Astrocyte of the cerebellum (primary cell): ENCODE measurements around the gene NUMA1.

ENCODE experiments used
- DNase-seq: peaks from one replicate; pipeline ENCODE4 v3.0.0-alpha.2; 2011; ENCODE audit warnings: low read depth
- H3K4me3 ChIP-seq: 2 replicates; pipeline ENCODE4 v1.5.1; 2011; ENCODE audit warnings: mild to moderate bottlenecking, low read depth, low read length, moderate library complexity
- in situ Hi-C: cut with HindIII; loops from 2 replicates; pipeline ENCODE4 v1.10.0; 2017; ENCODE audit warnings: low sequenced_read_pairs
- TF ChIP-seq, protein P1 (sequence below): IDR thresholded peaks from 2 replicates; pipeline ENCODE4 v1.5.1; 2012; ENCODE audit warnings: low read length, low read depth, moderate library complexity, mild to moderate bottlenecking; ENCODE audit errors: missing control alignments

Gene NUMA1, protein sequence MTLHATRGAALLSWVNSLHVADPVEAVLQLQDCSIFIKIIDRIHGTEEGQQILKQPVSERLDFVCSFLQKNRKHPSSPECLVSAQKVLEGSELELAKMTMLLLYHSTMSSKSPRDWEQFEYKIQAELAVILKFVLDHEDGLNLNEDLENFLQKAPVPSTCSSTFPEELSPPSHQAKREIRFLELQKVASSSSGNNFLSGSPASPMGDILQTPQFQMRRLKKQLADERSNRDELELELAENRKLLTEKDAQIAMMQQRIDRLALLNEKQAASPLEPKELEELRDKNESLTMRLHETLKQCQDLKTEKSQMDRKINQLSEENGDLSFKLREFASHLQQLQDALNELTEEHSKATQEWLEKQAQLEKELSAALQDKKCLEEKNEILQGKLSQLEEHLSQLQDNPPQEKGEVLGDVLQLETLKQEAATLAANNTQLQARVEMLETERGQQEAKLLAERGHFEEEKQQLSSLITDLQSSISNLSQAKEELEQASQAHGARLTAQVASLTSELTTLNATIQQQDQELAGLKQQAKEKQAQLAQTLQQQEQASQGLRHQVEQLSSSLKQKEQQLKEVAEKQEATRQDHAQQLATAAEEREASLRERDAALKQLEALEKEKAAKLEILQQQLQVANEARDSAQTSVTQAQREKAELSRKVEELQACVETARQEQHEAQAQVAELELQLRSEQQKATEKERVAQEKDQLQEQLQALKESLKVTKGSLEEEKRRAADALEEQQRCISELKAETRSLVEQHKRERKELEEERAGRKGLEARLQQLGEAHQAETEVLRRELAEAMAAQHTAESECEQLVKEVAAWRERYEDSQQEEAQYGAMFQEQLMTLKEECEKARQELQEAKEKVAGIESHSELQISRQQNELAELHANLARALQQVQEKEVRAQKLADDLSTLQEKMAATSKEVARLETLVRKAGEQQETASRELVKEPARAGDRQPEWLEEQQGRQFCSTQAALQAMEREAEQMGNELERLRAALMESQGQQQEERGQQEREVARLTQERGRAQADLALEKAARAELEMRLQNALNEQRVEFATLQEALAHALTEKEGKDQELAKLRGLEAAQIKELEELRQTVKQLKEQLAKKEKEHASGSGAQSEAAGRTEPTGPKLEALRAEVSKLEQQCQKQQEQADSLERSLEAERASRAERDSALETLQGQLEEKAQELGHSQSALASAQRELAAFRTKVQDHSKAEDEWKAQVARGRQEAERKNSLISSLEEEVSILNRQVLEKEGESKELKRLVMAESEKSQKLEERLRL (N-terminal part only)

DNA sequence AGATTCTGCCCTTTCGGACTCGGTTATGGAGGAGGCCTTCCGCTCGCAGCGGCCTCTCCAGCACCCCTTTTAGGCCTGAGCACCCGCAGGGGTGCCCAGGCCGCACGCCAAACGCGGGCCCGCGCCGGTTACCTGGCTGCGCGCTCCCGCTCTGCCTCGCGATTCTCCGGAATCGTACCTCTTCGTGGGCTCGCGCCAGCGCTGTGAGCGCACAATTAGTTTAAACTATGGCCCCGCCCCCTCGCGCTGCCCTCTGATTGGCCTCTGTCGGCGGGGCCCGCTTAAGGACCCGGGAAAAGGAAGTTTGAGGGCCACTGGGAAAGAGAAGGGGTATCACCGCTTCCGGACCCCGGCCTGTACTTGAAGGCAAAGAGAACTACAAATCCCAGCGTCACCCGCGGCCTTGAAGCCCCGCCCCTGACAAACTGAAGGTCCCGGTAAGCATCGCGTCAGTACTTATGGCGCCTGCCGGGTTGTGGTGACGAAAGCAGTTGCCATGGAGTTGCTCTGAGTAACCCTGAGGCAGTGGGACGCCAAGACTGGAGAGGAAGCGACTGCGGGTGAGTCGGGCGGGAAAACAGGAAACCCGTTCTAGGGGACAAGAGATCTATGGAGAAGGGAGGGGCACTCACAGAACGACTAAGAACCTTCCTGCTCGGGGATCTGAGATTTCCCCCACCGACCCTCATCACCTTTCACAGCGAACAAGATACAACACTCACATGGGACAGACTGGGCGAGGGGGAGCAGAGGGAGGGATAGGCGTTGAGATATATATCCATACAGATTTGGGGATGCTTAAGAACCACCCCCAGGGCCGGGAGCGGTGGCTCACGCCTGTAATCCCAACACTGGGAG lies at the start of gene NUMA1, which contains the start of gene LRRC51:
NUMA1 (minus strand) TSS at position 217 of the 858 bp plus-strand sequence. CDS start 44,599 bp downstream, outside the sequence.
LRRC51 (plus strand) TSS at position 525 of the 858 bp plus-strand sequence. CDS start 8,234 bp downstream, outside the sequence.
- peak; percentile 100 for DNase-seq
- in situ Hi-C loops: no loop called here
- H3K4me3 ChIP-seq: peak within 1 kb of the TSS; percentile 74
- TF ChIP-seq, protein P1, sequence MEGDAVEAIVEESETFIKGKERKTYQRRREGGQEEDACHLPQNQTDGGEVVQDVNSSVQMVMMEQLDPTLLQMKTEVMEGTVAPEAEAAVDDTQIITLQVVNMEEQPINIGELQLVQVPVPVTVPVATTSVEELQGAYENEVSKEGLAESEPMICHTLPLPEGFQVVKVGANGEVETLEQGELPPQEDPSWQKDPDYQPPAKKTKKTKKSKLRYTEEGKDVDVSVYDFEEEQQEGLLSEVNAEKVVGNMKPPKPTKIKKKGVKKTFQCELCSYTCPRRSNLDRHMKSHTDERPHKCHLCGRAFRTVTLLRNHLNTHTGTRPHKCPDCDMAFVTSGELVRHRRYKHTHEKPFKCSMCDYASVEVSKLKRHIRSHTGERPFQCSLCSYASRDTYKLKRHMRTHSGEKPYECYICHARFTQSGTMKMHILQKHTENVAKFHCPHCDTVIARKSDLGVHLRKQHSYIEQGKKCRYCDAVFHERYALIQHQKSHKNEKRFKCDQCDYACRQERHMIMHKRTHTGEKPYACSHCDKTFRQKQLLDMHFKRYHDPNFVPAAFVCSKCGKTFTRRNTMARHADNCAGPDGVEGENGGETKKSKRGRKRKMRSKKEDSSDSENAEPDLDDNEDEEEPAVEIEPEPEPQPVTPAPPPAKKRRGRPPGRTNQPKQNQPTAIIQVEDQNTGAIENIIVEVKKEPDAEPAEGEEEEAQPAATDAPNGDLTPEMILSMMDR: no peak

DNA sequence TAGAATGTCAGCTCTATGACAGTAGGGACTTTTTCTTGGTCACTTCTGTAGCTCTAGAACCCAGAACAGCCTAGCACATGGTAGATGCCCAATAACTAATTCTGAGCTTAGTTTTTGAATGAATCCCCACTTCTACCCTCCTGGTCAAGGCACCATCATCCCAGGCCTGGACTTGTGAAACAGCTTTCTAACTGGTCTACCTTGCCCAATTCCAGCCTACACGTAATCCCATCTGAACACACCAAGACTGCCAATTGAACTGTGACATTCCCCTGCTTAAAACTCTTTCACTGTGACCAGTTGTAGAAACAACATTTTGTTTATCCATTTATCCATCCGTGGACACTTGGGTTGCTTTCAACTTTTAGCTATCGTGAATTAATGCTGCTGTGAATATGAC lies 49.0 kb upstream of the NUMA1 start:
- no peak overlapping the region for H3K4me3 ChIP-seq
- no peak for DNase-seq
- TF ChIP-seq, protein P1: no peak
- in situ Hi-C loops: no loop called here

DNA sequence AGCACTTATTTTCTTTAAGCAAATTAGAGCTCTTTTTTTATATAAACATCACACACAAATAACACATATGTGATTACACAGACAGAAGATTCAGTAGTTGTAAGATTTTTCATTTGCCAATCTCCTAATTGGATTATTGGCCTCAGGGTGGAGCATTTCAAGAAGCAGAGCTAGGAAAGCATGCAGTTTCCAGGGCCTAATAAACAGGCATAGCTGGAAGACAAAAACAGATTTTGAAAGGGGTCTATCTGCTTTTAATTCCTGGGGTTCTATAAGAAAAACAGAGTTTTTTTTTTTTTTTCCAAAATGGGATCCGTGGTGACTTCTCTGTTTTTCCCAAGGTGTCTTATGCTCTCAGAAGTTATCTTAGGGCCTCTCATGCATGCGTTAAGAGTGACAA lies 47.6 kb upstream of the NUMA1 start:
- TF ChIP-seq, protein P1: no peak
- in situ Hi-C loops: no loop called here
- H3K4me3 ChIP-seq: no peak overlapping the region
- no peak for DNase-seq

DNA sequence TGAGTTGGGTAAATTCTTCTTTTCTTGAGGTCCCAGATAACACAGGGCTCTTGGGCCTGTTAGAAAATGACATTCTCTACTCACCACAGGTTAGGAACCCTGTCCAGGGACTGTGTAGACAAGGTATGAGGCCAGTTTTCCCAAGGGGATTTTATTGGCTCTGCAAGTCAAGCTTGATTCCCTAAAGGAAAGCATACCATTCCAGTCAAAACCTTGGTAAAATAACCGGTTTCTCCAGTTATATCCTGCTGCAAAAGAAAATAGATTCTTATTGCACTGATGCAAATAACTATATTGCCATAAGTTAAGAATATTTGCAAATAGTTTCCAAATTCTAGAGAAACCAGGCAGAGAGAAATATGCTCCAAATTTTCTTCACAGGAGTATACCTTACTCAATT lies 45.6 kb upstream of the NUMA1 start:
- no peak overlapping the region for H3K4me3 ChIP-seq
- no peak for DNase-seq
- in situ Hi-C loops: no loop called here
- TF ChIP-seq, protein P1: no peak

DNA sequence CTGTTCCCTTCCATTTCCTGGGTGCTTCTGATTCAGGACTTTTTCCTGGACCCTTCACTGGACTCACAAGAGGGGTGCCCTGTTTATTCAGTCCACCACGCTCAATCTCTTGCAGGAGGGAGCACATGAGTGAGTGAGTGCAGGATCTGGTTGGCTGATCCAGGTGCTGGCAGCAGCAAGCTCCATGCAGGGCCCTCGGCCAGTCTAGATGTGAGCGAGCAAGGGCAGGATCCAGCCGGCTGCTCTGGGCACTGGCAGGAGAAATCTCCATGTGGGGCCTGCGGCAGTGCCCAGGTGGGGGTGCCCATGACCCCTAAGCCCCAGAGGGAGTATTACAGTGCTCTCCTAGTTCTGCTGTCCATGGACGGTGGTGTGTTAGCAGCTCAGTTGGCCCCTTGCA lies 43.7 kb upstream of the NUMA1 start:
- in situ Hi-C loops: loop anchor here (25.0 kb wide), 1 partner anchor 112 kb away; no protein-coding TSS in a partner anchor
- TF ChIP-seq, protein P1: no peak
- no peak overlapping the region for H3K4me3 ChIP-seq
- DNase-seq: no peak
